GM12873 (cell line): ENCODE data around the gene PADI4.

Source experiments
- CTCF ChIP-seq: IDR thresholded peaks from 2 replicates; pipeline ENCODE4 v1.5.1; 2012; ENCODE audit warnings: low read depth, mild to moderate bottlenecking, moderate library complexity, low read length, control low read depth; ENCODE audit not compliant: insufficient read depth; ENCODE audit errors: missing control alignments

The PADI4 gene

GRCh38 chr1:17346046-17346789, 38.2 kb downstream of the PADI4 start:
- TF ChIP-seq CTCF = no peak

GRCh38 chr1:17347769-17348592, 40.0 kb downstream of the PADI4 start:
- TF ChIP-seq CTCF = no peak

GRCh38 chr1:17348593-17349234, 40.7 kb downstream of the PADI4 start:
- TF ChIP-seq CTCF = no peak

GRCh38 chr1:17350083-17350482, 42.1 kb downstream of the PADI4 start:
- TF ChIP-seq CTCF = no peak

- no peak for TF ChIP-seq CTCF
Observed at GRCh38 chr1:17350928-17351446, 43.0 kb downstream of the PADI4 start.

- TF ChIP-seq CTCF = no peak
Observed at GRCh38 chr1:17351598-17352324, 43.8 kb downstream of the PADI4 start.
